SK-N-SH treated with all-trans-retinoic acid at 6 μM for 48 hours (cell line): Measurements from ENCODE around the gene DIAPH1.

ENCODE experiments used
- ARNTL ChIP-seq: fragments of 450-650 bp; formaldehyde crosslinking; IDR thresholded peaks from 2 replicates; pipeline ENCODE4 v1.5.0; 2020; ENCODE audit warnings: low read depth, mild to moderate bottlenecking, moderate library complexity, borderline replicate concordance
- BACH2 ChIP-seq: fragments of 250-450 bp; sonication (Bioruptor Pico); IDR thresholded peaks from 2 replicates; pipeline ENCODE4 v1.9.0; 2021; ENCODE audit warnings: mild to moderate bottlenecking, borderline replicate concordance
- ESRRG ChIP-seq: fragments of 250-450 bp; sonication (Bioruptor Pico); IDR thresholded peaks from 2 replicates; pipeline ENCODE4 v1.6.1; 2021; ENCODE audit warnings: mild to moderate bottlenecking
- OSR1 ChIP-seq: fragments of 250-450 bp; sonication (Bioruptor Pico); IDR thresholded peaks from 2 replicates; pipeline ENCODE4 v1.8.0; 2022; ENCODE audit warnings: moderate library complexity, mild to moderate bottlenecking, inconsistent platforms
- TCF4 ChIP-seq: fragments of 250-450 bp; sonication (Bioruptor Pico); IDR thresholded peaks from 2 replicates; pipeline ENCODE4 v1.8.0; 2021; ENCODE audit warnings: mild to moderate bottlenecking, moderate library complexity, borderline replicate concordance
- TOX ChIP-seq: fragments of 250-450 bp; sonication (Bioruptor Pico); IDR thresholded peaks from 2 replicates; pipeline ENCODE4 v1.8.0; 2021; ENCODE audit warnings: mild to moderate bottlenecking, moderate library complexity, borderline replicate concordance
- ZC3H10 ChIP-seq: fragments of 250-450 bp; sonication (Bioruptor Pico); IDR thresholded peaks from 2 replicates; pipeline ENCODE4 v1.5.1; 2021; ENCODE audit warnings: mild to moderate bottlenecking, moderate library complexity
- ZFP3 ChIP-seq: fragments of 250-450 bp; sonication (Bioruptor Pico); IDR thresholded peaks from 2 replicates; pipeline ENCODE4 v1.5.0; 2020; ENCODE audit warnings: mild to moderate bottlenecking, moderate library complexity
- ZFP30 ChIP-seq: fragments of 450-650 bp; formaldehyde crosslinking; IDR thresholded peaks from 2 replicates; pipeline ENCODE4 v1.5.0; 2022; ENCODE audit warnings: mild to moderate bottlenecking, moderate library complexity
- ZNF565 ChIP-seq: fragments of 450-650 bp; formaldehyde crosslinking; conservative IDR thresholded peaks from 2 replicates; pipeline ENCODE4 v1.5.0; 2020; ENCODE audit warnings: low read depth, mild to moderate bottlenecking, moderate library complexity
- ZNF70 ChIP-seq: fragments of 450-650 bp; formaldehyde crosslinking; IDR thresholded peaks from 2 replicates; pipeline ENCODE4 v1.5.0; 2020; ENCODE audit warnings: mild to moderate bottlenecking, moderate library complexity
- TF ChIP-seq, protein P1 (sequence below): fragments of 250-450 bp; sonication (Bioruptor Pico); IDR thresholded peaks from 2 replicates; pipeline ENCODE4 v1.8.0; 2020; ENCODE audit warnings: mild to moderate bottlenecking, moderate library complexity, borderline replicate concordance
- TF ChIP-seq, protein P2 (sequence below): fragments of 250-450 bp; sonication (Bioruptor Pico); IDR thresholded peaks from 2 replicates; pipeline ENCODE4 v1.5.0; 2020; ENCODE audit warnings: mild to moderate bottlenecking, moderate library complexity
- TF ChIP-seq, protein P3 (sequence below): fragments of 250-450 bp; sonication (Bioruptor Pico); IDR thresholded peaks from 2 replicates; pipeline ENCODE4 v1.5.1; 2020; ENCODE audit warnings: low read depth, mild to moderate bottlenecking, moderate library complexity

DNA sequence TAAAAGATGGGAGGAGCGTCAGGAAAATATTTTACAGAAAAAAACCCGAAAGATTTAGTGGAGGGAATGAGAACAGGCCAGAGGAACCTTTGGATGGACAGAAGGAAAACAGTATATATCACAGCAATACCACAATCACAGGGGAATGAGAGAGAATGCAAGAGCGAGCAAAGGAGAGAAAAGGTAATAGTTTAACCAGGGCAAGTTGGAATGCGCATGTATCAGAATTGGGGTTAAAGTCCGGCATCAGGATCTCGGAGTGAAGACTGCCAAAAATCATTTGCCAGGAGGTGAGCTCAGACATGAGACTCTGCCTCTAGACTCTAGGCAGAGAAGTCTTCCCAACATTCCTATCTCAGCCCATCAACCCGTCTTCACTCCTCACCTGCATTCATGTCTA, 93.1 kb downstream of the DIAPH1 start:
- TF ChIP-seq, protein P1, sequence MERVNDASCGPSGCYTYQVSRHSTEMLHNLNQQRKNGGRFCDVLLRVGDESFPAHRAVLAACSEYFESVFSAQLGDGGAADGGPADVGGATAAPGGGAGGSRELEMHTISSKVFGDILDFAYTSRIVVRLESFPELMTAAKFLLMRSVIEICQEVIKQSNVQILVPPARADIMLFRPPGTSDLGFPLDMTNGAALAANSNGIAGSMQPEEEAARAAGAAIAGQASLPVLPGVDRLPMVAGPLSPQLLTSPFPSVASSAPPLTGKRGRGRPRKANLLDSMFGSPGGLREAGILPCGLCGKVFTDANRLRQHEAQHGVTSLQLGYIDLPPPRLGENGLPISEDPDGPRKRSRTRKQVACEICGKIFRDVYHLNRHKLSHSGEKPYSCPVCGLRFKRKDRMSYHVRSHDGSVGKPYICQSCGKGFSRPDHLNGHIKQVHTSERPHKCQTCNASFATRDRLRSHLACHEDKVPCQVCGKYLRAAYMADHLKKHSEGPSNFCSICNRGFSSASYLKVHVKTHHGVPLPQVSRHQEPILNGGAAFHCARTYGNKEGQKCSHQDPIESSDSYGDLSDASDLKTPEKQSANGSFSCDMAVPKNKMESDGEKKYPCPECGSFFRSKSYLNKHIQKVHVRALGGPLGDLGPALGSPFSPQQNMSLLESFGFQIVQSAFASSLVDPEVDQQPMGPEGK (CRISPR knock-in tag) = no peak
- TF ChIP-seq ZFP30 (CRISPR knock-in tag) (no peak), ZFP3 (no peak), ARNTL (CRISPR knock-in tag) (no peak), ESRRG (no peak), ZNF565 (CRISPR knock-in tag) (no peak), BACH2 (CRISPR knock-in tag) (no peak), ZC3H10 (CRISPR knock-in tag) (no peak), ZNF70 (CRISPR knock-in tag) (no peak), OSR1 (CRISPR knock-in tag) (no peak), TOX (CRISPR knock-in tag) (no peak), TCF4 (CRISPR knock-in tag) (no peak)
- TF ChIP-seq, protein P2, sequence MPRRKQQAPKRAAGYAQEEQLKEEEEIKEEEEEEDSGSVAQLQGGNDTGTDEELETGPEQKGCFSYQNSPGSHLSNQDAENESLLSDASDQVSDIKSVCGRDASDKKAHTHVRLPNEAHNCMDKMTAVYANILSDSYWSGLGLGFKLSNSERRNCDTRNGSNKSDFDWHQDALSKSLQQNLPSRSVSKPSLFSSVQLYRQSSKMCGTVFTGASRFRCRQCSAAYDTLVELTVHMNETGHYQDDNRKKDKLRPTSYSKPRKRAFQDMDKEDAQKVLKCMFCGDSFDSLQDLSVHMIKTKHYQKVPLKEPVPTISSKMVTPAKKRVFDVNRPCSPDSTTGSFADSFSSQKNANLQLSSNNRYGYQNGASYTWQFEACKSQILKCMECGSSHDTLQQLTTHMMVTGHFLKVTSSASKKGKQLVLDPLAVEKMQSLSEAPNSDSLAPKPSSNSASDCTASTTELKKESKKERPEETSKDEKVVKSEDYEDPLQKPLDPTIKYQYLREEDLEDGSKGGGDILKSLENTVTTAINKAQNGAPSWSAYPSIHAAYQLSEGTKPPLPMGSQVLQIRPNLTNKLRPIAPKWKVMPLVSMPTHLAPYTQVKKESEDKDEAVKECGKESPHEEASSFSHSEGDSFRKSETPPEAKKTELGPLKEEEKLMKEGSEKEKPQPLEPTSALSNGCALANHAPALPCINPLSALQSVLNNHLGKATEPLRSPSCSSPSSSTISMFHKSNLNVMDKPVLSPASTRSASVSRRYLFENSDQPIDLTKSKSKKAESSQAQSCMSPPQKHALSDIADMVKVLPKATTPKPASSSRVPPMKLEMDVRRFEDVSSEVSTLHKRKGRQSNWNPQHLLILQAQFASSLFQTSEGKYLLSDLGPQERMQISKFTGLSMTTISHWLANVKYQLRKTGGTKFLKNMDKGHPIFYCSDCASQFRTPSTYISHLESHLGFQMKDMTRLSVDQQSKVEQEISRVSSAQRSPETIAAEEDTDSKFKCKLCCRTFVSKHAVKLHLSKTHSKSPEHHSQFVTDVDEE (CRISPR knock-in tag) = 0 out of 2 replicates have a peak, but pooled peaks have one; percentile 35
- TF ChIP-seq, protein P3, sequence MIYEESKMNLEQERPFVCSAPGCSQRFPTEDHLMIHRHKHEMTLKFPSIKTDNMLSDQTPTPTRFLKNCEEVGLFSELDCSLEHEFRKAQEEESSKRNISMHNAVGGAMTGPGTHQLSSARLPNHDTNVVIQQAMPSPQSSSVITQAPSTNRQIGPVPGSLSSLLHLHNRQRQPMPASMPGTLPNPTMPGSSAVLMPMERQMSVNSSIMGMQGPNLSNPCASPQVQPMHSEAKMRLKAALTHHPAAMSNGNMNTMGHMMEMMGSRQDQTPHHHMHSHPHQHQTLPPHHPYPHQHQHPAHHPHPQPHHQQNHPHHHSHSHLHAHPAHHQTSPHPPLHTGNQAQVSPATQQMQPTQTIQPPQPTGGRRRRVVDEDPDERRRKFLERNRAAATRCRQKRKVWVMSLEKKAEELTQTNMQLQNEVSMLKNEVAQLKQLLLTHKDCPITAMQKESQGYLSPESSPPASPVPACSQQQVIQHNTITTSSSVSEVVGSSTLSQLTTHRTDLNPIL (CRISPR knock-in tag) = no peak
